ENCODE data around the gene IFI44L.

Gene IFI44L

DNA sequence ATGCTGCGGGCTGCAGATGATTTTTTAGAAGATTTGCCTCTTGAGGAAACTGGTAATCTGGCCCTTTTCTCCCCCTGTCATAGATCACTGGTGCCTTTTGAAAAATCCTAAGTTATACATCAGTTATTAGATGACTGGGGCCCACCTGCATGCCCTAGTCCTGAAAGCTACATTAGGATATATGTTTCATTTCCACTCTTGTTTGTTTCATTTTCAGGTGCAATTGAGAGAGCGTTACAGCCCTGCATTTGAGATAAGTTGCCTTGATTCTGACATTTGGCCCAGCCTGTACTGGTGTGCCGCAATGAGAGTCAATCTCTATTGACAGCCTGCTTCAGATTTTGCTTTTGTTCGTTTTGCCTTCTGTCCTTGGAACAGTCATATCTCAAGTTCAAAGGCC is 21.3 kb downstream of the IFI44L start:
- DNase-seq (ENCODE audit: low spot score): no peak

DNA sequence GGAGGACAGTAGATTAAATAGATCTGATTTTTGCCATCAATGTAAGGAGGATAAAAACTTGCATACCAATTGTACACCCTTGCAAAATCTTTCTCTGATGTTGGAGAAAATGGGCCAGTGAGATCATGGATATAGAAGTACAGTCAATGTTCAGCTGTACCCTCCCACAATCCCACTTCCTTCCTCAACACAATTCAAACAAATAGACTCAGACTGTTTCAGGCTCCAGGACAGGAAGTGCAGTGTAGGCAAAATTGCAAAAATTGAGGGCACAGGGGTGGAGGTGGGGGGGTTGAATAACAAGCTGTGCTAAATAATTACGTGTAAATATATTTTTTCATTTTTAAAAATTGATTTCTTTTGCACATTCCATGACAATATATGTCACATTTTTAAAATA is 25.5 kb downstream of the IFI44L start:
- DNase-seq (ENCODE audit: low spot score): no peak

DNA sequence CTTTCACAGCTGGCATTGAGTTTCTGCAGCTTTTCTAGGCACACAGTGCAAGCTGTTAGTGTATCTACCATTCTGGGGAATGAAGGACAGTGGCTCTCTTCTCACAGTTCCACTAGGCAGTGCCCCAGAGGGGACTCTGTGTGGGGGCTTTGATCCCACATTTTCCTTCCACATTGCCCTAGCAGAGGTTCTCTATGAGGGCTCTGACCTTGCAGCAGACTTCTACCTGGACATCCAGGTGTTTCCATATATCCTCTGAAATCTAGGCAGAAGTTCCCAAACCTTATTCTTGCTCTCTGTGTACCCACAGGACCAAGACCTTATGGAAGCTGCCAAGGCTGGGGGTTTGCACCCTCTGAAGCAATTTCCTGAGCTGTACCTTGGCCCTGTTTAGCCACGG is 27.0 kb downstream of the IFI44L start:
- no peak for DNase-seq (ENCODE audit: low spot score)

DNA sequence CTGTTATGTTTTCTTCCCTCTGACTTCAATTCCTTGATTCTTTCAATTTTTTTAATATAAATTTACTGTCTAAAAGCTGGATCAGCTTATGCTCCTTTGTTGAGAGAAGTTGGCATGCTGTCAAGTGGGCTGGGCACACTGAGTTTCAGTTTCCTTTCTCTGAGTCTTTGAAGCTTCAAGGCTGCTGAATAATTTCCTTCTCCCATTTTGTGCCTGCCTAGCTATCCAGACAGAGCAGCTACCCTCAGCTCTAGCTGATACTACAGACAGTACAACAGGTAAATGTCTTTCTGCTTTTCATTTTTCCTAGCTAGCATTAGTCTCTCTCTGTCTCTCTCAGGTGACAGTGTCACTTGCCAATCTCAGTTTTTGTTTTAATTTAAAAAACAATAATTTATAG is 29.4 kb downstream of the IFI44L start, which contains the start of gene IFI44:
Gene IFI44 (plus strand): TSS at position 204 of the 400 bp plus-strand sequence. CDS start 365 bp downstream, outside the sequence.
- DNase-seq (ENCODE audit: low spot score): peak; percentile 73

DNA sequence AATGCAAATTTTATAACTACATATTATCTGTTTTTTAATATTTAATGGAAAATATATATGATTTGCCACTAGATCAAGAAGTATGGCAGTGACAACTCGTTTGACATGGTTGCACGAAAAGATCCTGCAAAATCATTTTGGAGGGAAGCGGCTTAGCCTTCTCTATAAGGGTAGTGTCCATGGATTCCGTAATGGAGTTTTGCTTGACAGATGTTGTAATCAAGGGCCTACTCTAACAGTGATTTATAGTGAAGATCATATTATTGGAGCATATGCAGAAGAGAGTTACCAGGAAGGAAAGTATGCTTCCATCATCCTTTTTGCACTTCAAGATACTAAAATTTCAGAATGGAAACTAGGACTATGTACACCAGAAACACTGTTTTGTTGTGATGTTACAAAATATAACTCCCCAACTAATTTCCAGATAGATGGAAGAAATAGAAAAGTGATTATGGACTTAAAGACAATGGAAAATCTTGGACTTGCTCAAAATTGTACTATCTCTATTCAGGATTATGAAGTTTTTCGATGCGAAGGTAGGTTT is 29.9 kb downstream of the IFI44L start:
- DNase-seq (ENCODE audit: low spot score): no peak

DNA sequence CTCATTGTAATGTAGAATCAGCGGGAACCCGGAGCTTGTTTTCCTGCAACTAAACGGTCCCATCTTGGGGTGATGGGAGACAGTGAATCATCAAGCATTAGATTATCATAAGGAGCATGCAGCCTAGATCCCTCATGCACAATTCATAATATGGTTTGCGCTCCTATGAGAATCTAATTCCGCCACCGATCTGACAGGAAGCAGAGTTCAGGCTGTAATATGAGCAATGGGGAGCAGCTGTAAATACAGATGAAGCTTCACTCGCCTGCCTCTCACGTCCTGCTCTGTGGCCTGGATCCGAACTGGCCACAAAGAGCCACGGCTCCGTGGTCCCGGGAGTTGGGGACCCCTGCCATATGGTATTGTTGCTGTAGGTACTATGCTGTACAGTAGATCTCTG is 31.0 kb downstream of the IFI44L start:
- no peak for DNase-seq (ENCODE audit: low spot score)

DNA sequence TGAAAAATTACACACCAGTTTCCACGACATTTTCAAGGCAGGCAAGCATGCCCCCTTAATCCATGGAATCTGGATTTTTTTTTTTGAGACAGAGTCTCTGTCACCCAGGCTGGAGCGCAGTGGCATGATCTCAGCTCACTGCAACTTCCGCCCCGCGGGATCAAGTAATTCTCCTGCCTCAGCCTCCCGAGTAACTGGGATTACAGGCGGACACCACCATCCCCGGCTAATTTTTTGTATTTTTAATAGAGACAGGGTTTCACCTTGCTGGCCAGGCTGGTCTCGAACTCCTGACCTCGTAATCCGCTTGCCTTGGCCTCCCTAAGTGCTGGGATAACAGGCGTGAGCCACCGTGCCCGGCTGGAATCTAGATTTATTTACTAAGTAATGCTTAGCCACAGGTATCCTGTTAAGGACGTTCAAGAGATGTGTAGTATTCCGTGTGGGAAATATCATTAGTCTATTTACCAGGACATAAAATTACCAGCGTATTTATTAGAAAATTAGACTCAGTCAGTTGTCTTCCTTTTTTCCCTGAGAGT is 31.8 kb downstream of the IFI44L start:
- no peak for DNase-seq (ENCODE audit: low spot score)

DNA sequence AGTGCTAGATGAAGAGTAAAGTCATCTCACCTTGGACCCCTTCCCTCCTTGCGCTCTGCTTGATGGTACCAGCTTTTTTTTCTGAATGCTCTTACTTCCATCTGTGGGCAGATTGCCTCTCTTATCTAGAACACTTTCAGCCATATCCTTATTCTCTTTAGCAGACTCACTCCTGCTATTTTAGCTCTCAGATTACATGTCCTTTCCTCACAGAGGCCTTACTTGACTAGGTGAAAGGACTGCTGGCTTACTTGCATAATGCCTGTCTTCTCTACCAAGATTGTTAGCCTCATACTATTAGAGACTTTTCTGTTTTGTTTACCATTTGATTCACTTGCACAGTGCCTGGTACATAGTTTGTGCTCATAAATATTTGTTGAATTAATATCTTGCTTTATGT is 38.7 kb downstream of the IFI44L start:
- DNase-seq (ENCODE audit: low spot score): no peak

DNA sequence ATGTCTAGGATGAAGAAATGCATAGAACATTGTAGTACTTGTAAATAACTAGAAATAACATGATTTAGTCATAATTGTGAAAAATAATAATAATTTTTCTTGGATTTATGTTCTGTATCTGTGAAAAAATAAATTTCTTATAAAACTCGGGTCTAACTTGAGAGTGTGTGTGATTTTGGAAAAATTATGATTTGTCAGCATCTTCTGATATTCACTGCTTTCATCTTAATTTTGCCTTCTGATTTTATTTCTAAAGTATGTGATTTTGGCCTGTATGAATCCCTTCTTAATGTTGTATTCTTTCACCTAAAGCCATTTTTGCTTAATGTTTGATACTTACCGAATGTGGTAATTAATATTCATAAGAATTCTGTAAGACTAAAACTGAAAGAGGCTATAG is 43.7 kb downstream of the IFI44L start:
- no peak for DNase-seq (ENCODE audit: low spot score)

DNA sequence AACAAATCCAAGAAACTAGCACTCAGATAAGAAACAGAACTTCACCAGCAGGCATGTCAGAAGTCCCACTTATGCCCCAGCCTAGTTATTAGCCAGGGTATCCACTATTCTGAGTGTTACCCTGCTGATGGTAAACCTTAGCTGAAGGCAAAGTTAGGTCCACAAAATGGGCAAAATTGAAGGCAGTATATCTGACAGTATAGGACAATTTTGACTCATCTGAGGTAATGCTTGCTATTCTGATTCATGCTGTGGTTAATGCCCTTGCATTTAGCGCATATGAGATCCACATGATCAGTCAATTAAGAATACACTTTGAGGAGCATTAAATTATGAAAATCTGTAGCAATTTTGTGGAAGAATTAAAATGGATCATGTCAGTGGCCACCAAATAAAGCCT is 44.5 kb downstream of the IFI44L start:
- DNase-seq (ENCODE audit: low spot score): no peak

DNA sequence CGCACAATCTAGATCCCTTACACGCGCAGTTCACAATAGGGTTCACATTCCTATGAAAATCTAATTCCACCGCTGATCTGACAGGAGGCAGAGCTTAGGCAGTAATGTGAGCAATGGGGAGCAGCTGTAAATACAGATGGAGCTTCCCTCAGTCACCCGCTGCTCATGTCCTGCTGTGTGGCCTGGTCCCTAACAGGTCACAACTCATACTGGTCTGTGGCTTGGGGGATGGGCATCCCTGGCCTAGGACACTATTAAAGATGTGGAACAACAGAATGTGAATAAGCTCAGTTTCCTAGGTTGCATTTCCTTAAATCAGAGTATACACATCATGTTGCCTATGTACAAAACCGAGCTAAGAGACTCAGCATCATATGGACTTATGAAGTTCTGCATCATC is 45.6 kb downstream of the IFI44L start:
- no peak for DNase-seq (ENCODE audit: low spot score)

DNA sequence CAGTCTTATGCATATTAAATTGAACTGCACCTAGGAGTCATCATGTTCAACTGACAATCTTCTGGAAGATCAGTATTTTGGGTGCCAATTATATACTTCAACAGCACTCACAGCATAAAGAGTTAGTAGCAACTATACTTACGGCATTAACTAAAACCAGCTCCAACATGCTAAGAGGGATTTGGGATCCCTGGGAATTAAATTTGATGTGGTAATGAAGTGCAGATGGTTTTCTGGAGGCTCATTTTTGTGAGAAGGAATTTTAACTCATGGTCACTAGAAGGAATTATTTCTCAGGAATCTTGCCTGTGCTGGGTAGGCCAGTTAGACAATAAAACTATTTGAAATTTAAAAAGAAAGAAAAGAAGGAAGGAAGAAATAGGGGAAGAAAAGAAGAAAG is 47.7 kb downstream of the IFI44L start:
- no peak for DNase-seq (ENCODE audit: low spot score)

DNA sequence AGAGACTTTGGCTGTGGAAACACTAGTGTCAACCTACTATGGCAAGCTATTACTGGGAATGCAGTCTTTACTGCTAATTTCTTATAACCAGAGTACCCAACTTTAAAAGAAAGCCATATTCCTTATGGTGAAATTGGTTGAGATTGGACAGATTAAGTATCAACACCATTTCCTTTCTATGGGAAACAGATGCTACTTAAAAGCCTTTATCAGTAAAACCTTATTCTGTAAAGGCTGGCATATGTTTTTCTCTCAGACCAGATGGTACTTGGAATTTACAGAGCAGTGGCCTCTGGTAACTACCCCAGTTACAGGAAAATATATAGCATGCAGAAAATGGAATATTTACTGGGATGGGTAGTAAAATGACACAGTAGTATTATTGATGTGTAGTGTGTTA is 48.2 kb downstream of the IFI44L start:
- no peak for DNase-seq (ENCODE audit: low spot score)

DNA sequence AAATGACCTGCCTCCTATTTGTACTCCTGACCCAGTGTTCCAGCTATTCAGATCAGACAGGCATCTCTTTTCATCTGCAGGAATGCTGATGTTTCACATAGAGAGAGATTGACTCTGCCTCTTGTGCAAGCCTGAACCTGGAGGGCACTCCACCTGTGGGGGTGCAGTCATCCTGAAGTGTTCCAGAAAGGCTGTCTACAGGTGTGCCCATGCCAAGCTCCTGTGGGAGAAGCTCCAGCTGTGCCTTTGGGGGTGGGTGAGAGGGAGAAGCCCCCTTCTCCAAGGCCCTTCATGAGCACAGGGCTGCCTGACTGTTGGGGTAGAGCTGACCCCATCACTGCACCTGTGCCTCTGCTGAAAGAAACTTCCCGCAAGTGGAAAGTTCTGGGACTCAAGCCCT is 52.2 kb downstream of the IFI44L start:
- no peak for DNase-seq (ENCODE audit: low spot score)

DNA sequence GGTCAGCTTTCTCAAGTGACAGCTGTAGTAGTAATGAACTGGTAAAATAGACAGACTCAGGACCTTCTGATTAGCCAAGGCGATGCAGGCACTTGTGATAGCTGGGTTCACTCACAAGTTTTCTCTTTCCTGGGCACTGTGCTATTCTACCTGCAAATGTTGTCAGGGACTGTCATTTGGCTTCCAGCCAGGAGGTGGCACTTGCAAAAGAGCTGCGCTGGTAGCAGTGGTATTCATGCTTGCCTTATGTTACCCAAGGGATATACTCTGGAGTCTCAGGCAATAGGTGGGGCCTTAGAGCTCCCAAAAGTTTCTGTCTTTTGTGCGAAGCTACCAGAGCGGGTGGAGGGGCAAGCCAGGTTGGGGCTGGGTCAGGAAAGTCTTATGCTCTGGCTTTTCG is 52.9 kb downstream of the IFI44L start:
- DNase-seq (ENCODE audit: low spot score): no peak

DNA sequence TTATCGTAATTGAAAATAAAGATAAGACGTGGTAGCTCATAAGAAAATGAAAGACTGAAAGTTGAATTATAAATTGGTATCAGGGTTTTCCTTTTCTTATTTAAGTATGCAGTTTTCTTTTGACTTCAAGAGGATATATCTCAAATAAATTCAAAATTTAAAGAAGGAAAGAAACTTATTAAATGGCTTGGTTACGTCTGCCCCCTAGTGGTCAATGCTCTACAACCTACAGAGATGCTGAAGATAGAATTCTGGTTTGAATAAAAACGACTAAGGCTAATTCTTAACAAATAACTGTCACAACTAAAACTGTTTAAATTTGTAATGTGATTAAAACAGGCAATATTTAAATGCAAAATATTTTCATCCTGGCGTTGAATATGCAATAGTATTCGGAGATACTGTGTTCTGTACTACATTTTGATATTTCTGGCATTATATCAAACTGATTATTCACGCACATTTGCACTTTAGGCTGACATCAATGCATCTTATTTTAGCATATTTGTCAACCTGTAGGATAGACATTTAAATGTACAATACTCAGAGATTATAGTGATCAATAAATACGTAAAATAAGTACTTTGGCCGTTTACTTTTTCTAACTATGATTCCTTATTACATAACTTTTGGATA is 56.2 kb downstream of the IFI44L start:
- peak; percentile 62 for DNase-seq (ENCODE audit: low spot score)

DNA sequence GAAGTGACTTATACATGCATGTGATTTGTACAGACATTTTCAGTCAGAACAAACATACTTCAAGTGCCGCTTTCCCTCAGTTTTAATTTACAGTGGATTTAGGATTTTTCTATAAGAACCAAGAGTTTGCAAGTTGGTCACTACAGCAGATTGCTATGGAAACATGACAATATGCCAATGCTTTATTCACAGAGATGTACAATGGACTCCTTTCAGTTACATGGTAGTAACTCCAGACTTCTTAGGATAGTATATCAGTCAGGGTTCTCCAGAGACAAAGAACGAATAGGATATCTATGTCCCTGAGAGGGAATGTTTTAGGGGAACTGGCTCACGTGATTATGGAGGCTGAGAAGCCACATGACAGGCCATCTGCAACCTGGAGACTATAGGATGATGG is 56.7 kb downstream of the IFI44L start:
- DNase-seq (ENCODE audit: low spot score): no peak

DNA sequence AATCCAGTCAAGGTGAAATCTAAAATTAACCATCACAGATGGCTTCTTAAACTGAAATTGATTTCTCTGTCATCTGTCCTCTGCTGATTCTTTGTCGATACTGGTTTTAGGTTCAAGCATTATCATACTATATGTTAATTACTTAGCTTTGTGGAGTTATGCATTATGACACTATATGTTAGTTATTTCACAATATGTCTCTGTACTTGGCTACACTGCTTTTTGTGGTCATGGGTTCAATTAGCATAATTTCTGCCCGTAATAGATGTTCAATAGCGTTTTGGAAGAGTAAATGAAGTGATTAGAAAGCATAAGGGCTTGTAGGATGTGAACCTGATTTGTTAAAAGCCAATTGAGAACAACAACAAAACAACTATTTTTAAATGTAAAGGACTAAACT is 57.5 kb downstream of the IFI44L start:
- DNase-seq (ENCODE audit: low spot score): no peak

DNA sequence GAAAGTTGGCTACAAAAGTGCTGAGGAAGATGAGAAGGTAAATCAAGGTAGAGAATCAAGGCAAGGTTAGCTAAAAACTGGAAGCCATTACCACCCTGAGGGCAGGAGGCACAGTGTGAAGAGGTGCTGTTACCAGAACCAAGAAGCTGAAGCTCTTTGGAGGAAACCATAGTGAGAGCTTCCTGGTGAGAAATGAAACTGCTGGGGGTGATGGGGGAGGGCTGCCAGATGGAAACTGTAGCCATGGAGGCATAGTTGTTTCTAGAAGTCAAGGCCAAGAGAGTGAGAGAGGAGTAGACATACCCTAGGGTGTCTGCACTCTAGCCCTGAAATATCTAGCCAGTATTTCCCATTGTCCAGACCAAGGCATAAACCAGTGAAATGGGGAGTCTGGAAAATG is 58.1 kb downstream of the IFI44L start:
- DNase-seq (ENCODE audit: low spot score): no peak

DNA sequence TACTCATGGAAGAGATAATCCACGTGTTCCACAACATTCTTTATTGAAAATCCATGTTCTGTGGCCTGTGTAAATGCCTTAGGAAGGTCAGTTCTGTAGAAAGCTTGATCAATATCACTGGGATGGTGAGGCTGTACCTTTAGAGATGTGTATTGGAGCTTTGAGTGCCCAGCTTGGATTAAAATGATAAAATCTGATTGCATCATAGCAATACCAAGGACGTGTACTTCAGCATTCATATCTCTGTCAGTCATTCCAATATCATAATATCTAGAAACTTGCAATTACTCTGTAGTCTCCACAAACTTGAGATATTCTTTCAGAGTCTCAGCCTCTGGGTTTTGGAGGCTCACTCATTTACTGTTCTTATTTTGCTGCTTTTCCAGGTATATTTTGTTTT is 61.0 kb downstream of the IFI44L start:
- DNase-seq (ENCODE audit: low spot score): no peak

DNA sequence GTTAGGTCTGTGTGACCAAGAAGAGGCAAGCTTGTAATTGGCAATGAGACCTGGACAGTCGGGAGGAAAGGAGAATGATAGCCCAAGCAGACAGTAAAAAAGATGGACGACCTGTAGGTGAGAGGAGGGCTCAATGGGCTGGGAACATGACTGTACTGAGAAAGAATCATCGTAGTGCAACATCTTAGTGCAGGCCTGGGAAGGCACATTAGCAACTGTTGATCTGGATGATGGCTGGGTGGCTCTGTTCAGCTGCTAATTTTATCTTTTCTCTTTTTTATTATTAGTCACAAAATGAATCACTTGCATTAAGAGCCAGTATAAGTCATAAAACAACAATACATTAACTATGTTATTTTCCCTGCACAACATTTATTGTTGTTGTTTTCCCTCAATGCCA is 62.2 kb downstream of the IFI44L start:
- no peak for DNase-seq (ENCODE audit: low spot score)

DNA sequence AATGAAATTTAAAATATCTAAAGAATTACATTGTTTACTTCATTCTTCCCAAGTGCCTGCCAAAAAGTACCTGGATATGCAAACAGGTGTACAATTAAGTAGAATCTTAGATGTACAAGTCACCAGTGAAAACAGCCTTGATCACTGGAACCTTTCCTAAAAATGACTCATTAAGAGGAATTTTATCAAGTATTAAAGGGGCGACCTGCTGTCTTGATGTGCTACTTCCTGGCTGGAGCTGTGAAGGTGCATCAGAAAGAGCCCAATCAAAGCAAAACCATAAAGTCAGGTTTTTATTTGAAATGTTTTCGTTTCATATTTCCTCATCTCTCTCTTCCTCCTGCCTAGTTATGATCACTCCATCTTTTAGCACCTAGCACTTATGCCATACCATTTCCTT is 62.8 kb downstream of the IFI44L start:
- DNase-seq (ENCODE audit: low spot score): no peak

DNA sequence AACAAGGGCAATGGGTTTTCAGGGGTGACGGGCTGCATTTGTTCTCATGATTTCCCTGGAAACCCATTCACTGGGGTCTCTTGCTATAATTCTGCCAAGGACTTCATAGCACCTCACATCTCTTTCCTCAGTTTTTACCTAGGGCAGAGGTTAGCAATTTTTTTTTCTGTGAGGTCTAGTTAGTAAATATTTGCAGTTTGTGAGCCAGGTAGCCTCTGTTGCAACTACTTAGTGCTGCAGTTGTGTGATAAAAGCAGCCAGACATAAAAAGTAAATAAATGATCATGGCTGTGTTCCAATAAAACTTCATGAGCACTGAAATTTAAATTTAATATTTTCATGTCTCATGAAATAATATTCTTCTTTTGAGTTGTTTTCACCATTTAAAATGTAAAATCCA is 67.1 kb downstream of the IFI44L start:
- DNase-seq (ENCODE audit: low spot score): no peak

DNA sequence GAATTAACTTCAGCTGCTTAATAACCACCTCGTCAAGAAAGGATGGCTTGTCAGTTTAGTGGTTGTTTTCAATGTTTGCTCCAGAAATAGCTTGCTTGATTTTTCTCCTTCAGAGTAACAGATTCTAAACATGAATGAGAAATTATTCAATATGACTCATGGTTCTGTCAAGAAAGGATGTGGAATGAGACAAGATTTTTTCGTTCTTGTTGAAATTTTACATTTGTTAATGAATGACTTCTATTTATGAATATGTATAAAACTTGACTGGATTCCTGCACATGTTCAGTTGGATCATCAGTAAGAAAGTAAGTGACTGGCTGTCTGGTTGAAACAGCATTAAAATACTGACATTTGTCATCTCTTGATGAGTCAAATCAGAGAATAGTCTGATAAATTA is 67.7 kb downstream of the IFI44L start:
- no peak for DNase-seq (ENCODE audit: low spot score)

All from putamen (tissue), 1 donor.